ENCODE measurements around the gene WNK2. TPM values are rescaled to one million over a fixed set of nuclear protein-coding genes. Genes with fewer than 3 reads are reported as not detected.
"Not testable (repeated sequence)": the region's sequence is repeated elsewhere in the genome, so short reads cannot be mapped to it uniquely, and the experiment has no call there.

WNK2 gene
- total and polyA plus RNA-seq, 2 of the 4 experiments (the other 2 are of a cell fraction): not detected

GRCh38 chr9:93321220-93321610 is 137.3 kb downstream of the WNK2 start:
- H2BK5ac ChIP-seq (ENCODE audit: low read depth, low read length, poor library complexity, severe bottlenecking): no peak overlapping the region
- intact Hi-C loops (cut with micrococcal nuclease) (no loop called here), in situ Hi-C loops (cut with MboI; ENCODE audit: low sequenced_read_pairs) (loop anchor here (25.0 kb wide), 2 partner anchors 91 to 309 kb away; no protein-coding TSS in a partner anchor), dilution Hi-C loops (cut with HindIII; ENCODE audit: low sequenced_read_pairs, unreplicated experiment) (no loop called here)
- no peak overlapping the region for H3K56ac ChIP-seq (ENCODE audit: extremely low read depth, insufficient read depth, low read length)
- peaks cover 8% of the 10 kb centered on the region for H3K27me3 ChIP-seq (ENCODE audit: control insufficient read depth, insufficient read depth, low read length)
- H3K36me3 ChIP-seq (ENCODE audit: control insufficient read depth, insufficient read depth, low read length): no peaks in the 10 kb centered on the region
- H2AFZ ChIP-seq (replicated peaks; ENCODE audit: low read length, poor library complexity): no peak overlapping the region
- H2BK120ac ChIP-seq (ENCODE audit: low read depth, low read length): no peak overlapping the region
- no peak overlapping the region for H3K27ac ChIP-seq (ENCODE audit: insufficient read depth, low read length)
- ChIA-PET POLR2A (ENCODE audit: unreplicated experiment) (no interaction called here), CTCF (no interaction called here)
- H3K9ac ChIP-seq (ENCODE audit: low read depth, low read length): no peak overlapping the region
- no peaks in the 10 kb centered on the region for H3K79me1 ChIP-seq (ENCODE audit: low read depth in 1 of 2, low read length in 2 of 2)
- H3K23ac ChIP-seq (ENCODE audit: low read depth, low read length): no peak overlapping the region
- no peak for ATAC-seq (ENCODE audit: low read depth)
- H2BK15ac ChIP-seq (ENCODE audit: low read depth, low read length): no peak overlapping the region
- DNase-seq: no peak
- H4K5ac ChIP-seq (ENCODE audit: low read depth, low read length): no peak overlapping the region
- no peak overlapping the region for H4K91ac ChIP-seq (ENCODE audit: insufficient read depth, low read depth, low read length)
- no peak overlapping the region for H3K4me2 ChIP-seq (ENCODE audit: low read depth, low read length)
- H2AK9ac ChIP-seq (replicated peaks; ENCODE audit: low read depth, low read length, poor library complexity): no peak overlapping the region
- no peak overlapping the region for H3K14ac ChIP-seq (replicated peaks; ENCODE audit: low read depth, low read length)
- H4K20me1 ChIP-seq (ENCODE audit: insufficient read depth, low read length): no peaks in the 10 kb centered on the region
- no peaks in the 10 kb centered on the region for H3K4me1 ChIP-seq (ENCODE audit: control insufficient read depth, insufficient read depth, low read length)
- H2AK5ac ChIP-seq (ENCODE audit: low read depth, low read length): no peak overlapping the region
- H3K4me3 ChIP-seq (ENCODE audit: insufficient read depth, low read depth, low read length): no peak overlapping the region
- BruUV-seq (replicated peaks): no TSS peak
- H3K4ac ChIP-seq (ENCODE audit: low read depth, low read length): no peak overlapping the region
- H4K8ac ChIP-seq (ENCODE audit: low read depth in 2 of 2, low read length in 2 of 2): no peak overlapping the region
- no peak overlapping the region for H3K18ac ChIP-seq (ENCODE audit: low read depth, low read length)
- no peak overlapping the region for H2BK20ac ChIP-seq (ENCODE audit: low read depth, low read length)
- no peak for TF ChIP-seq MAZ (IDR thresholded peaks at IDR 0.05; ENCODE audit: borderline replicate concordance, low read depth, low read length)
- no peak for TF ChIP-seq FOS (IDR thresholded peaks at IDR 0.05; ENCODE audit: low read depth, low read length)
- no peak for TF ChIP-seq RFX5 (IDR thresholded peaks at IDR 0.05; ENCODE audit: low read depth, low read length)
- no peak for TF ChIP-seq BHLHE40 (IDR thresholded peaks at IDR 0.05; ENCODE audit: low read depth, low read length)
- no peak for TF ChIP-seq MXI1 (IDR thresholded peaks at IDR 0.05; ENCODE audit: borderline replicate concordance, low read depth, low read length)
- no peaks in the 10 kb centered on the region for H3K9me3 ChIP-seq (ENCODE audit: control insufficient read depth, insufficient read depth, low read length)
- no peaks in the 10 kb centered on the region for H3K9me1 ChIP-seq (ENCODE audit: insufficient read depth, low read length)
- WGBS, 2 experiments (ENCODE audit: extremely low coverage in 2 of 2, insufficient read length in 1 of 2): 77% methylated on average over 6 of the region's 10 CpGs; no CpG with 5 or more reads in 1 of the 2 experiments

DNA sequence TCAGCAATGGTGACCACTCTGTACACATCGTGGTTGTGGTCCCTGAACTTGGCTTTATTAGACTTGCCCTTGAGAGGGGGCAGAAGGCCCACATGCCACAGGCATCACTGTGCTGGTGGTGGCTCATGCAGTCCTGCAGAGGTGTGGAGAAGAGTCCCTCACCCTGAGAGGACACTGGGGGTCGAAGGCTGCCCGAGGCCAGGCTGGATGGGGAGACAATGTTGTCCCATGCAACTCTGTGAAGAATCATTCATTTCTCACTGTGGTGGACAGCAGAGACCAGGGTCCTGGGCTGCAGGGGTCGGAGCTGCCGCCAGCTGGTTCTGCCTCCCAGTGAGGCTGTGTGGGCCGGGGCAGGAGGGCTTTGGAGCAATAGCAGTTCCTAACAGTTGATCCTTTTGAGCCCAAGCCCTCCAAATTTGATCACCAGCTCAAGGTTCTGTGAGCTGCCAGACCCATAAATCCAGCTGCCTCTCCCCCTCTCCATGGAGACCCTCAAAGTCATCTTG is 139.6 kb downstream of the WNK2 start:
- H3K4me1 ChIP-seq (ENCODE audit: control insufficient read depth, insufficient read depth, low read length); H2AK9ac ChIP-seq (replicated peaks; ENCODE audit: low read depth, low read length, poor library complexity); dilution Hi-C loops (cut with HindIII; ENCODE audit: low sequenced_read_pairs, unreplicated experiment); H3K9me3 ChIP-seq (ENCODE audit: control insufficient read depth, insufficient read depth, low read length); BruUV-seq (replicated peaks); H2BK15ac ChIP-seq (ENCODE audit: low read depth, low read length); DNase-seq; H3K79me1 ChIP-seq (ENCODE audit: low read depth in 1 of 2, low read length in 2 of 2); ATAC-seq (ENCODE audit: low read depth); H2BK120ac ChIP-seq (ENCODE audit: low read depth, low read length); H2BK5ac ChIP-seq (ENCODE audit: low read depth, low read length, poor library complexity, severe bottlenecking); H4K20me1 ChIP-seq (ENCODE audit: insufficient read depth, low read length); H3K23ac ChIP-seq (ENCODE audit: low read depth, low read length); H3K9me1 ChIP-seq (ENCODE audit: insufficient read depth, low read length); H3K36me3 ChIP-seq (ENCODE audit: control insufficient read depth, insufficient read depth, low read length); H4K8ac ChIP-seq (ENCODE audit: low read depth in 2 of 2, low read length in 2 of 2); H3K18ac ChIP-seq (ENCODE audit: low read depth, low read length); H3K56ac ChIP-seq (ENCODE audit: extremely low read depth, insufficient read depth, low read length); H2BK20ac ChIP-seq (ENCODE audit: low read depth, low read length); H3K27me3 ChIP-seq (ENCODE audit: control insufficient read depth, insufficient read depth, low read length); H3K27ac ChIP-seq (ENCODE audit: insufficient read depth, low read length); H3K9ac ChIP-seq (ENCODE audit: low read depth, low read length); H4K91ac ChIP-seq (ENCODE audit: insufficient read depth, low read depth, low read length); H3K14ac ChIP-seq (replicated peaks; ENCODE audit: low read depth, low read length); POLR2A ChIA-PET (ENCODE audit: unreplicated experiment); H3K4me3 ChIP-seq (ENCODE audit: insufficient read depth, low read depth, low read length); H3K4me2 ChIP-seq (ENCODE audit: low read depth, low read length); CTCF ChIA-PET; H2AFZ ChIP-seq (replicated peaks; ENCODE audit: low read length, poor library complexity); intact Hi-C loops (cut with micrococcal nuclease); H2AK5ac ChIP-seq (ENCODE audit: low read depth, low read length); H4K5ac ChIP-seq (ENCODE audit: low read depth, low read length); H3K4ac ChIP-seq (ENCODE audit: low read depth, low read length): not testable (repeated sequence)
- whole genome bisulfite sequencing, 2 experiments (ENCODE audit: extremely low coverage in 2 of 2, insufficient read length in 1 of 2): 75% methylated on average over 4 of the region's 6 CpGs; no CpG with 5 or more reads in 1 of the 2 experiments
- in situ Hi-C loops (cut with MboI; ENCODE audit: low sequenced_read_pairs): loop anchor here (25.0 kb wide), 2 partner anchors 89 to 311 kb away; no protein-coding TSS in a partner anchor

Measured in IMR-90 (cell line).